ENCODE data around the gene NEMP2.

Gene NEMP2

GRCh38 chr2:190455358-190456095 lies 79.0 kb downstream of the NEMP2 start:
- no peak for TF ChIP-seq CTCF (IDR thresholded peaks at IDR 0.05; ENCODE audit: insufficient read depth, low read depth, low read length, missing control alignments)
- DNase-seq (ENCODE audit: low read depth): no peak
- no peak overlapping the region for H3K4me3 ChIP-seq (ENCODE audit: low read depth, low read length)

GRCh38 chr2:190454795-190455194 lies 79.7 kb downstream of the NEMP2 start:
- DNase-seq (ENCODE audit: low read depth): no peak
- TF ChIP-seq CTCF (IDR thresholded peaks at IDR 0.05; ENCODE audit: insufficient read depth, low read depth, low read length, missing control alignments): no peak
- no peak overlapping the region for H3K4me3 ChIP-seq (ENCODE audit: low read depth, low read length)

Data from GM12865 (cell line).